Stimulated activated CD4-positive, alpha-beta T cell treated with anti-CD3 and anti-CD28 coated beads, Interleukin-15, amount 100 ng/mL, for 1 hour (primary cell): ENCODE data around the gene TMX4.
A peak's percentile ranks its signal among the peaks of the same experiment; 100 is the strongest.

Experiments used
- DNase-seq, 2 donors: peaks; one replicate each; pipeline ENCODE4 v3.0.0-alpha.2; 2020; ENCODE audit warnings: low read depth in 1 of 2, low spot score in 1 of 2

The TMX4 gene

GRCh38 chr20:8019998-8020247, 362 bp upstream of the TMX4 start:
- DNase-seq: no peak

GRCh38 chr20:8018958-8019245, 659 bp downstream of the TMX4 start:
- peak; percentile 48 to 54 for DNase-seq

- DNase-seq: no peak
Measured at GRCh38 chr20:8012724-8013123, 6.8 kb downstream of the TMX4 start.

- no peak for DNase-seq
Measured at GRCh38 chr20:8008733-8009132, 10.8 kb downstream of the TMX4 start.

- DNase-seq: no peak
Measured at GRCh38 chr20:8007490-8007889, 12.1 kb downstream of the TMX4 start.

GRCh38 chr20:8005575-8006366, 13.8 kb downstream of the TMX4 start:
- DNase-seq: no peak

- DNase-seq: no peak
Measured at GRCh38 chr20:8005033-8005432, 14.5 kb downstream of the TMX4 start.

- DNase-seq: no peak
Measured at GRCh38 chr20:8002056-8002455, 17.5 kb downstream of the TMX4 start.

GRCh38 chr20:8000796-8001195, 18.8 kb downstream of the TMX4 start:
- DNase-seq: no peak

- no peak for DNase-seq
Measured at GRCh38 chr20:7996898-7997297, 22.7 kb downstream of the TMX4 start.

- no peak for DNase-seq
Measured at GRCh38 chr20:7994809-7995208, 24.8 kb downstream of the TMX4 start.

GRCh38 chr20:7993703-7994102, 25.9 kb downstream of the TMX4 start:
- DNase-seq: no peak

- no peak for DNase-seq
Measured at GRCh38 chr20:7993238-7993637, 26.3 kb downstream of the TMX4 start.

- DNase-seq: no peak
Measured at GRCh38 chr20:7990385-7990784, 29.2 kb downstream of the TMX4 start.

GRCh38 chr20:7989379-7989778, 30.2 kb downstream of the TMX4 start:
- DNase-seq: no peak

- DNase-seq: no peak
Measured at GRCh38 chr20:7985916-7986315, 33.6 kb downstream of the TMX4 start.

- DNase-seq: no peak
Measured at GRCh38 chr20:7984192-7984591, 35.4 kb downstream of the TMX4 start.

- DNase-seq: no peak
Measured at GRCh38 chr20:7981374-7981773, 38.2 kb downstream of the TMX4 start.

GRCh38 chr20:7980332-7981046, 39.1 kb downstream of the TMX4 start:
- no peak for DNase-seq

GRCh38 chr20:7977709-7978108, 41.9 kb downstream of the TMX4 start:
- no peak for DNase-seq

GRCh38 chr20:7975851-7976414, 43.6 kb downstream of the TMX4 start:
- DNase-seq: no peak

- no peak for DNase-seq
Measured at GRCh38 chr20:7974785-7975435, 44.7 kb downstream of the TMX4 start.
